Suprapubic skin (tissue), 4 donors: ENCODE data around the gene HAPLN2. TPM values are rescaled to one million over a fixed set of nuclear protein-coding genes. Genes with fewer than 3 reads are reported as not detected.

Experiments used
- DNase-seq, 2 donors: peaks; one replicate each; pipeline ENCODE4 v3.0.0-alpha.2; 2019; ENCODE audit warnings: low spot score in 2 of 2
- H3K27ac ChIP-seq: fragments of 200-600 bp; sonication (generic); one replicate; pipeline ENCODE4 v1.5.1; 2019
- H3K27me3 ChIP-seq: fragments of 200-600 bp; sonication (generic); one replicate; pipeline ENCODE4 v1.5.1; 2019
- H3K36me3 ChIP-seq: fragments of 200-600 bp; sonication (generic); one replicate; pipeline ENCODE4 v1.5.1; 2019
- H3K4me1 ChIP-seq: fragments of 200-600 bp; sonication (generic); one replicate; pipeline ENCODE4 v1.5.1; 2019
- H3K4me3 ChIP-seq: fragments of 200-600 bp; sonication (generic); one replicate; pipeline ENCODE4 v1.5.1; 2019; ENCODE audit warnings: mild to moderate bottlenecking
- H3K9me3 ChIP-seq: fragments of 200-600 bp; sonication (generic); one replicate; pipeline ENCODE4 v1.5.1; 2019
- EP300 ChIP-seq: sonication (generic); formaldehyde crosslinking; IDR thresholded peaks from one replicate; pipeline ENCODE4 v1.6.1; 2017; ENCODE audit warnings: antibody characterized with exemption
- POLR2A ChIP-seq, 2 donors: fragments of 450-650 bp; IDR thresholded peaks; one replicate each; pipeline ENCODE4 v1.6.1; 2017; ENCODE audit warnings: antibody characterized with exemption in 2 of 2, mild to moderate bottlenecking in 2 of 2, moderate library complexity in 2 of 2
- POLR2AphosphoS5 ChIP-seq, 3 donors: sonication (generic); formaldehyde crosslinking; IDR thresholded peaks; one replicate each; pipeline ENCODE4 v1.6.1; 2017; ENCODE audit warnings: antibody characterized with exemption in 3 of 3
- WGBS: methylation state at CpG from one replicate; pipeline ENCODE4 v1.1.5; 2018; 5-methylcytosine and 5-hydroxymethylcytosine counted together
- total RNA-seq, 4 donors: library from RNA; depleted of rRNA; stranded (reverse); fragments of >200 nt; gene quantifications; one replicate each; pipeline ENCODE4 v1.1.0, GENCODE V29; 2016
- TF ChIP-seq, protein P1 (sequence below), 2 donors: fragments of 200-600 bp in 1 of 2; fragments of 450-650 bp in 1 of 2; sonication (generic) in 1 of 2; IDR thresholded peaks; one replicate each; pipeline ENCODE4 v1.5.1; 2016 to 2019; ENCODE audit warnings: antibody characterized with exemption in 2 of 2, mild to moderate bottlenecking in 1 of 2, moderate library complexity in 1 of 2

HAPLN2 gene
- total RNA-seq, 4 donors from 2014 or later, result 1.0 to 2.9 TPM; not detected in 2

DNA sequence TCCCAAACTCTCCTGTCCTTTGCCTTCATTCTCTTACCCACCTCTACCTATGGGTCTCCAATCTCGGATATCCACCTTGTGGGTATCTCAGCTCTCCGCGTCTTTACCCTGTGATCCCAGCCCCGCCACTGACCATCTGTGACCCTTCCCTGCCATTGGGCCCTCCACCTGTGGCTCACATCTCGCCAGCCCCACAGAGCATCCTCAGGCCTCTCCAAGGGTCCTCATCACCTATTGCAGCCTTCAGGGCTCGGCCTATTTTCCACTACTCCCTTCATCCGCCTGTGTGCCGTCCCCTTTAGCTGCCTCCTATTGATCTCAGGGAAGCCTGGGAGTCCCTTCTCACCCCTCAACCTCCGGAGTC lies 33.8 kb downstream of the HAPLN2 start:
- no peak for DNase-seq
- Histone ChIP-seq H3K4me3 (no peak overlapping the region), H3K27ac (no peak overlapping the region), H3K9me3 (no peaks in the 10 kb centered on the region), H3K27me3 (peaks cover 88% of the 10 kb centered on the region), H3K36me3 (no peaks in the 10 kb centered on the region), H3K4me1 (peaks cover 15% of the 10 kb centered on the region)
- TF ChIP-seq EP300 (no peak), POLR2A (IDR thresholded peaks at IDR 0.05) (no peak), POLR2AphosphoS5 (IDR thresholded peaks at IDR 0.05) (no peak)
- TF ChIP-seq, protein P1, sequence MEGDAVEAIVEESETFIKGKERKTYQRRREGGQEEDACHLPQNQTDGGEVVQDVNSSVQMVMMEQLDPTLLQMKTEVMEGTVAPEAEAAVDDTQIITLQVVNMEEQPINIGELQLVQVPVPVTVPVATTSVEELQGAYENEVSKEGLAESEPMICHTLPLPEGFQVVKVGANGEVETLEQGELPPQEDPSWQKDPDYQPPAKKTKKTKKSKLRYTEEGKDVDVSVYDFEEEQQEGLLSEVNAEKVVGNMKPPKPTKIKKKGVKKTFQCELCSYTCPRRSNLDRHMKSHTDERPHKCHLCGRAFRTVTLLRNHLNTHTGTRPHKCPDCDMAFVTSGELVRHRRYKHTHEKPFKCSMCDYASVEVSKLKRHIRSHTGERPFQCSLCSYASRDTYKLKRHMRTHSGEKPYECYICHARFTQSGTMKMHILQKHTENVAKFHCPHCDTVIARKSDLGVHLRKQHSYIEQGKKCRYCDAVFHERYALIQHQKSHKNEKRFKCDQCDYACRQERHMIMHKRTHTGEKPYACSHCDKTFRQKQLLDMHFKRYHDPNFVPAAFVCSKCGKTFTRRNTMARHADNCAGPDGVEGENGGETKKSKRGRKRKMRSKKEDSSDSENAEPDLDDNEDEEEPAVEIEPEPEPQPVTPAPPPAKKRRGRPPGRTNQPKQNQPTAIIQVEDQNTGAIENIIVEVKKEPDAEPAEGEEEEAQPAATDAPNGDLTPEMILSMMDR (IDR thresholded peaks at IDR 0.05), result no peak
- WGBS, result 85% methylated on average over 9 of the region's 9 CpGs

DNA sequence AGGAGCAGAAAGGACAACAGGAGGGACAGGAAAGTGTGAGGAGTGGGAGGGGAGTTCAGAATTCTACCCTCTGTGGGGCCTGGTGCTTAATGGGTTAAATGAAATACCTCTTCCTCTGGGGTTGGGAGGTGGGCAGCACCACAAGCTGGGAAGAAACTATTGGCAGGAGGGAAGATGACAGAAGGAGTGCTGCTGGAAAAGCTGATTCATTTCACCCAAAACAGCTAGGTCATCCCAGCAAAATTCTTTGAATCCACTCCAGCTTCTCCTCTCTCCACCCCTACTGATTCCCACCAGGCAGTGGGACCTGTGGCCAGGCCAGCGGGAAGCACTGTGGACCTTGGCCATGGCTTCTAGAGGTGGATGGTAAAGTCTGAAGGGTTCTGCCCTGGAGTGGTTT lies 35.5 kb downstream of the HAPLN2 start:
- no peak overlapping the region for H3K4me3 ChIP-seq
- WGBS, result 75% methylated on average over 1 of the region's 1 CpG
- peaks cover 23% of the 10 kb centered on the region for H3K4me1 ChIP-seq
- TF ChIP-seq POLR2AphosphoS5 (IDR thresholded peaks at IDR 0.05) (no peak), POLR2A (IDR thresholded peaks at IDR 0.05) (no peak), EP300 (no peak)
- TF ChIP-seq, protein P1 (IDR thresholded peaks at IDR 0.05), result no peak
- peaks cover 73% of the 10 kb centered on the region for H3K27me3 ChIP-seq
- no peaks in the 10 kb centered on the region for H3K9me3 ChIP-seq
- no peak overlapping the region for H3K27ac ChIP-seq
- H3K36me3 ChIP-seq, result no peaks in the 10 kb centered on the region
- DNase-seq, result no peak

DNA sequence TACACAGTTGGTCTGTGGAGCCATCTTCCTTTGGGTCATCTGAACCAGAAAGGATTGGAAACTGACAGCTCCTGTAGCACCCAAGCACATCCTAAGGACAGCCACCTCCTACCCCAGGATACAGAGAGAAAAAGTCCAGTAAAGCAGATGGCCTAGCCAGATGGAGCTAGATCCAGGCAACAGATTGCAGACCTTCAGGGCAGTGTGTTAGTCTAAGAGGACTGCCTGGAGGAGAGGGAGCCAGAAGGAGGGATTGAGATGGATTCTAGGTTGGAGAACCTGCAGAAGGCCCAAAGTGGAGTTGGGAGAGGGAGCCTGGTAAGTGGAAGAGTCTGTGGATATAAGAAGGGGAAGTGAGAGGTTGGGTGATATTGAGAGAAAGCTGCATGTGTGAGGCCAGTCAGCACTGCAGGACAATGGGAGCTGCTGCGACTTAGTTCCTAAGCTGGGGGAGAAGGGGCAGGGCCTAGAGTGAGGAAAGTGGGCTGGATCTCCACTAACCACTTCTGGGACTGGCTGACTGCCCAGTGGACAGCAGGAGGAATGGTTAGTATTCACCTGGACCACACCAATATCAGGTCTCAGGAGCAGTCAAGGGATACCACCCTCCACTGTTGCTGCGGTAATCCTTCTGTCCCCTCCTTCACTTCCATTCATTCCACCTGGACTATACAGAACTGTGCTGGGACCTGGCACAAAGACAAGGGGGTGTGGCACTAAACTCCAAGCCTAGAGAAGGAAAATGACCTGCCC lies 36.1 kb downstream of the HAPLN2 start:
- Histone ChIP-seq H3K4me1 (peaks cover 29% of the 10 kb centered on the region), H3K9me3 (no peaks in the 10 kb centered on the region), H3K27ac (no peak overlapping the region), H3K4me3 (no peak overlapping the region), H3K36me3 (no peaks in the 10 kb centered on the region), H3K27me3 (peaks cover 66% of the 10 kb centered on the region)
- no peak for TF ChIP-seq POLR2A (IDR thresholded peaks at IDR 0.05)
- no peak for TF ChIP-seq POLR2AphosphoS5 (IDR thresholded peaks at IDR 0.05)
- TF ChIP-seq, protein P1 (IDR thresholded peaks at IDR 0.05), result no peak
- no peak for TF ChIP-seq EP300
- 65% methylated on average over 2 of the region's 2 CpGs for WGBS
- DNase-seq, result no peak

DNA sequence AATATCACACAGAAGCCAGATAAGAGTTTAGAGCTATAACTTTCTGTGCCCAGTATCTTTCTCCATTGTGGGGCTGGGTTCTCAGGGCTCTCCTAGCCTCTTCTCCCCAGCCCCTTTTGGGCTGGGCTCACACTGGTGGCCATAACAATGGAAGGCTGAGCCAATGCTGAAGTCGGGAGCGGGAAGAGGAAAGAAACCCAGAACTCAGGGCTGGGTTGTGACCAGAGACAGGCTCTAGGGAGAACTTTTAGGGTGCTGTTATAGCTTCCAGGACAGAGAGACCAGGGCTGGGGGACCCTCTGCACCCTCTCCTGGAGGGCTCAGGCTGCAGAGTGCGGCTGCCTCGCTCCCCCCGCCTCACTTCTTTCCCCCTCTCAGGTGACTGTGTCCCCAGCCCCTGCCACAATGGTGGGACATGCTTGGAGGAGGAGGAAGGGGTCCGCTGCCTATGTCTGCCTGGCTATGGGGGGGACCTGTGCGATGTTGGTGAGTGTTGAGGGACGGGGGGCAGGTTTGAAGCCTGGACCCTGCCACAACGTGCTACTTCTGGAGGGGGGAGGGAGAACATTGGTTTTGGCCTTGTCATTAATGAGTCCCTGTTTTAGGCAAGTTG lies 36.8 kb downstream of the HAPLN2 start:
- 56% methylated on average over 8 of the region's 9 CpGs for WGBS

More for the DNA sequence above, 36.8 kb downstream of the HAPLN2 start:
- H3K27me3 ChIP-seq, result peaks cover 60% of the 10 kb centered on the region
- no peak for DNase-seq
- TF ChIP-seq, protein P1 (IDR thresholded peaks at IDR 0.05), result no peak
- TF ChIP-seq POLR2AphosphoS5 (IDR thresholded peaks at IDR 0.05) (no peak), POLR2A (IDR thresholded peaks at IDR 0.05) (no peak), EP300 (no peak)
- H3K4me1 ChIP-seq, result peaks cover 35% of the 10 kb centered on the region
- no peak overlapping the region for H3K27ac ChIP-seq
- no peak overlapping the region for H3K4me3 ChIP-seq
- no peaks in the 10 kb centered on the region for H3K9me3 ChIP-seq
- H3K36me3 ChIP-seq, result no peaks in the 10 kb centered on the region
